ENCODE measurements around the gene C19orf85.

DNA sequence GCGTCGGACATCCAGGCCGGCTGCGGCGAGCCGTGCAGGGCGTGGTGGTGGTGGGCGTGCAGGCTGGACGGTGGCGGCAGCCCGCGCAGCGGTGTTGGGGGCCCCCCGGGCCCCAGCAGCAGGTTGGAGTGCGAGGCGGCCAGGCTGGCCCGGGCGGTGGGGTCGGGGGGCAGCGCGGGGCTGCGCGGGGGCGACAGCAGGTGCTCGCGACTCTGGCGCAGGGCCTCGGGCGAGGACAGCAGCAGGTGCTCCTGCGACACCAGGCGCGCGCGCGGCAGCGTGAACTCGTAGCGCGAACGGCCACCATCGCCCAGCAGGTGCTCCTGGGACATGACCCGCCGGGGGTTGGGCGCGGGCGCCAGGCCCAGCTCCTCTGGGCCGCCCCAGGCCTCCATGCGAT lies 31.3 kb downstream of the C19orf85 start:
- TF ChIP-seq, protein P1, sequence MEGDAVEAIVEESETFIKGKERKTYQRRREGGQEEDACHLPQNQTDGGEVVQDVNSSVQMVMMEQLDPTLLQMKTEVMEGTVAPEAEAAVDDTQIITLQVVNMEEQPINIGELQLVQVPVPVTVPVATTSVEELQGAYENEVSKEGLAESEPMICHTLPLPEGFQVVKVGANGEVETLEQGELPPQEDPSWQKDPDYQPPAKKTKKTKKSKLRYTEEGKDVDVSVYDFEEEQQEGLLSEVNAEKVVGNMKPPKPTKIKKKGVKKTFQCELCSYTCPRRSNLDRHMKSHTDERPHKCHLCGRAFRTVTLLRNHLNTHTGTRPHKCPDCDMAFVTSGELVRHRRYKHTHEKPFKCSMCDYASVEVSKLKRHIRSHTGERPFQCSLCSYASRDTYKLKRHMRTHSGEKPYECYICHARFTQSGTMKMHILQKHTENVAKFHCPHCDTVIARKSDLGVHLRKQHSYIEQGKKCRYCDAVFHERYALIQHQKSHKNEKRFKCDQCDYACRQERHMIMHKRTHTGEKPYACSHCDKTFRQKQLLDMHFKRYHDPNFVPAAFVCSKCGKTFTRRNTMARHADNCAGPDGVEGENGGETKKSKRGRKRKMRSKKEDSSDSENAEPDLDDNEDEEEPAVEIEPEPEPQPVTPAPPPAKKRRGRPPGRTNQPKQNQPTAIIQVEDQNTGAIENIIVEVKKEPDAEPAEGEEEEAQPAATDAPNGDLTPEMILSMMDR (IDR thresholded peaks at IDR 0.05): no peak
- TF ChIP-seq POLR2A (IDR thresholded peaks at IDR 0.05): no peak

All from Peyer's patch (tissue), 4 donors.